Neural cell (in vitro differentiated cells): ENCODE results near the gene GPAT3. TPM values are rescaled to one million over a fixed set of nuclear protein-coding genes. Genes with fewer than 3 reads are reported as not detected.

Source experiments
- H2AFZ ChIP-seq: fragments of 200-600, 300-800 bp; sonication (generic), shearing (Covaris generic); 2 replicates; pipeline ENCODE4 v1.6.0; 2014; ENCODE audit warnings: low read depth, mild to moderate bottlenecking, antibody characterized with exemption, low read length, moderate library complexity
- H3F3A ChIP-seq: fragments of 200-600 bp; shearing (Covaris generic); 2 replicates; pipeline ENCODE4 v1.6.1; 2016; ENCODE audit warnings: mild to moderate bottlenecking, moderate library complexity, mixed read lengths, antibody characterized with exemption, low read length; ENCODE audit not compliant: insufficient read depth, poor library complexity, severe bottlenecking
- H3K27ac ChIP-seq: fragments of 200-600, 300-800 bp; sonication (generic), shearing (Covaris generic); 2 replicates; pipeline ENCODE4 v1.5.1; 2014; ENCODE audit warnings: mild to moderate bottlenecking, low read length, moderate library complexity
- H3K27me3 ChIP-seq: fragments of 300-800, 200-600 bp; sonication (generic), shearing (Covaris generic); 2 replicates; pipeline ENCODE4 v1.6.0; 2014; ENCODE audit warnings: mild to moderate bottlenecking, low read depth, low read length, moderate library complexity; ENCODE audit not compliant: insufficient read depth
- H3K36me3 ChIP-seq: fragments of 300-800, 200-600 bp; sonication (generic), shearing (Covaris generic); 2 replicates; pipeline ENCODE4 v1.5.1; 2014; ENCODE audit warnings: mild to moderate bottlenecking, antibody characterized with exemption, low read length, moderate library complexity; ENCODE audit not compliant: insufficient read depth
- H3K4me2 ChIP-seq: fragments of 300-800, 200-600 bp; sonication (generic), shearing (Covaris generic); 2 replicates; pipeline ENCODE4 v1.6.0; 2014; ENCODE audit warnings: mild to moderate bottlenecking, low read length
- H3K4me3 ChIP-seq: fragments of 300-800, 200-600 bp; sonication (generic), shearing (Covaris generic); 2 replicates; pipeline ENCODE4 v1.5.1; 2014; ENCODE audit warnings: mild to moderate bottlenecking, low read length, moderate library complexity
- H3K79me2 ChIP-seq: fragments of 200-600 bp; shearing (Covaris generic); replicated peaks from 2 replicates; pipeline ENCODE4 v1.6.0; 2014; ENCODE audit warnings: mild to moderate bottlenecking, low read length, moderate library complexity; ENCODE audit not compliant: insufficient read depth
- H3K9ac ChIP-seq: fragments of 300-800, 200-600 bp; sonication (generic), shearing (Covaris generic); 2 replicates; pipeline ENCODE4 v1.6.1; 2016; ENCODE audit warnings: mild to moderate bottlenecking, low read length, mixed read lengths
- H3K9me2 ChIP-seq: fragments of 200-600 bp; shearing (Covaris generic); 2 replicates; pipeline ENCODE4 v1.6.1; 2016; ENCODE audit warnings: mild to moderate bottlenecking, low read length, mixed read lengths; ENCODE audit not compliant: insufficient read depth
- H3K9me3 ChIP-seq: fragments of 200-600, 300-800 bp; sonication (generic), shearing (Covaris generic); 2 replicates; pipeline ENCODE4 v1.6.1; 2016; ENCODE audit warnings: mild to moderate bottlenecking, mixed run types, low read length, moderate library complexity, mixed read lengths
- H4K20me1 ChIP-seq: fragments of 200-600 bp; shearing (Covaris generic); 2 replicates; pipeline ENCODE4 v1.6.1; 2016; ENCODE audit warnings: mild to moderate bottlenecking, mixed run types; ENCODE audit not compliant: insufficient read depth
- CTCF ChIP-seq: fragments of 450-650 bp; IDR thresholded peaks from 2 replicates; pipeline ENCODE4 v1.5.1; 2014; ENCODE audit warnings: antibody characterized with exemption, mild to moderate bottlenecking, moderate library complexity; ENCODE audit not compliant: poor library complexity, severe bottlenecking
- EP300 ChIP-seq: fragments of 450-650 bp; conservative IDR thresholded peaks from 2 replicates; pipeline ENCODE4 v1.6.1; 2014; ENCODE audit warnings: antibody characterized with exemption, mild to moderate bottlenecking, moderate library complexity; ENCODE audit not compliant: poor library complexity, severe bottlenecking
- EZH2 ChIP-seq: fragments of 200-600, 300-800 bp; shearing (Covaris generic), sonication (generic); IDR thresholded peaks from 2 replicates; pipeline ENCODE4 v1.6.1; 2014; ENCODE audit warnings: antibody characterized with exemption, low read length, borderline replicate concordance, mild to moderate bottlenecking; ENCODE audit not compliant: insufficient read depth, poor library complexity, severe bottlenecking
- MXI1 ChIP-seq: fragments of 450-650 bp; conservative IDR thresholded peaks from 2 replicates; pipeline ENCODE4 v1.6.1; 2014; ENCODE audit warnings: antibody characterized with exemption, mild to moderate bottlenecking; ENCODE audit not compliant: poor library complexity, severe bottlenecking
- POLR2AphosphoS5 ChIP-seq: IDR thresholded peaks from 2 replicates; pipeline ENCODE4 v1.6.1; 2012
- RAD21 ChIP-seq: fragments of 450-650 bp; conservative IDR thresholded peaks from 2 replicates; pipeline ENCODE4 v1.6.1; 2014; ENCODE audit warnings: antibody characterized with exemption, mild to moderate bottlenecking, moderate library complexity
- REST ChIP-seq: IDR thresholded peaks from 2 replicates; pipeline ENCODE4 v1.6.1; 2012; ENCODE audit warnings: borderline replicate concordance
- SMC3 ChIP-seq: fragments of 450-650 bp; conservative IDR thresholded peaks from 2 replicates; pipeline ENCODE4 v1.6.1; 2014; ENCODE audit warnings: antibody characterized with exemption, mild to moderate bottlenecking, moderate library complexity; ENCODE audit not compliant: poor library complexity
- TAF1 ChIP-seq: IDR thresholded peaks from 2 replicates; pipeline ENCODE4 v1.6.1; 2012; ENCODE audit warnings: low read depth
- polyA plus RNA-seq: library from polyadenylated mRNA; depleted of rRNA; stranded (reverse); fragments of >200 nt; gene quantifications from 2 replicates; pipeline ENCODE4 v1.2.3, GENCODE V29; 2014

Gene GPAT3
- polyA plus RNA-seq, 1 donor from 2014 or later, result not detected

DNA sequence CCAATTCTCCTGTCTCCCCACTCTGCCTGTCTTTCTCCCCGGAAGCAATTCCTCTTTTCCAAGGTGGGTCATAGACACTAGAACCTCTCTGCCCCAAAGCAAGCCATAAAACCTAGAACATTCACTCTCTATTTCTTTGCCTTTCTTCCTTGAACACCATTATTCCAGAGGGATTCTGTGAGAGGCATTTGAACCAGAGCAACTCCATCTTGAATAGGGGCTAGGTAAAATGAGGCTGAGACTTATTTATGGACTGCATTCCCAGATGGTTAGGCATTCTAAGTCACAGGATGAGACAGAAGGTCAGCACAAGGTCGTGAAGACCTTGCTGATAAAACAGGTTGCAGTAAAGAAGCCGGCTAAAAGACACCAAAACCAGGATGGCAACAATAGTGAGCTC, 13.7 kb upstream of the GPAT3 start:
- H2AFZ ChIP-seq, result no peak overlapping the region
- no peaks in the 10 kb centered on the region for H3K9me3 ChIP-seq
- H3K27me3 ChIP-seq, result no peaks in the 10 kb centered on the region
- no peak overlapping the region for H3K9ac ChIP-seq
- H3K4me3 ChIP-seq, result no peak overlapping the region
- no peaks in the 10 kb centered on the region for H4K20me1 ChIP-seq
- TF ChIP-seq CTCF (no peak), MXI1 (no peak), EP300 (no peak), RAD21 (no peak), EZH2 (no peak), TAF1 (no peak), REST (no peak), SMC3 (no peak), POLR2AphosphoS5 (no peak)
- H3K36me3 ChIP-seq, result no peaks in the 10 kb centered on the region
- no peaks in the 10 kb centered on the region for H3K9me2 ChIP-seq
- H3F3A ChIP-seq, result no peaks in the 10 kb centered on the region
- no peaks in the 10 kb centered on the region for H3K79me2 ChIP-seq
- no peak overlapping the region for H3K4me2 ChIP-seq
- no peak overlapping the region for H3K27ac ChIP-seq

- Histone ChIP-seq H3K27me3 (no peaks in the 10 kb centered on the region), H2AFZ (no peak overlapping the region), H3K9me3 (no peaks in the 10 kb centered on the region), H3K9me2 (no peaks in the 10 kb centered on the region), H3K36me3 (no peaks in the 10 kb centered on the region), H3K4me2 (no peak overlapping the region), H3F3A (no peaks in the 10 kb centered on the region), H3K27ac (no peak overlapping the region), H4K20me1 (no peaks in the 10 kb centered on the region), H3K79me2 (no peaks in the 10 kb centered on the region), H3K4me3 (no peak overlapping the region), H3K9ac (no peak overlapping the region)
- no peak for TF ChIP-seq TAF1
These were observed 8.2 kb upstream of the GPAT3 start for GRCh38 chr4:83527671-83528070.
